Measurements from ENCODE around the gene CTSW. TPM values are rescaled to one million over a fixed set of nuclear protein-coding genes. Genes with fewer than 3 reads are reported as not detected.

The CTSW gene
- total RNA-seq, 4 donors from 2014 or later = 0.62 to 3.6 TPM; not detected in 2

DNA sequence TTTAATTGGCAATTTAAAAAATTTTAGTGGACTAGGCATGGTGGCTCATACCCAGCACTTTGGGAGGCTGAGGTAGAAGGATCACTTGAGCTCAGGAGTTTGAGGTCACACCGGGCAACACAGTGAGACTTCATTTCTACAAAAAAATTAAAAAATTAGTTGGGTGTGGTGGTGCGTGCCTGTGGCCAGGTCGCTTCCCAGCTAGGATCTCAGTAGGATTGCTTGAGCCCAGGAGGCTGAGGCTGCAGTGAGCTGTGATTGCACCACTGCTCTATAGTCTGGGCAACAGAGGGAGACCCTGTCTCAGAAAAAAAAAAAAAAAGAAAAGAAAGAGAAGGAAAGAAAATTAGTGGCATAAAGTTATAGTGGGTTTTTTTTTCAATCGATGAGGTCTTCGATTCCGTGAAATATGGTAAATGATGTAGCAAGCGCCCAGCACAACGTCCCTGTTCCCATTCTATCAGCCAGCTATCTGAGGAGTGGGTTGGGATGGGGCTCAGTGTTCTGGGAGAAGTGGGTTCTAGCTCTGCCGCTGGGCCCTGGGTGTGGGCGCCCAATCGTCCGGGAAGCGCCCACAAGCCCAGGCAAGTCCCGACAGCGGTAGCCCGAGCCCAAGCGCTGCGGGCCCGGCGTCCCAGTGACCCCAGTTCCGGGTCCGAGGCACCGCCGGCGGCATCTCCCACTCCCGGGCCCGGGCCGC is 19.2 kb downstream of the CTSW start:
- peak in 1 of 2 donors; percentile 58 for DNase-seq
- Histone ChIP-seq H3K9me3 (no peaks in the 10 kb centered on the region), H3K4me3 (peak overlapping the region; percentile 18 to 38), H3K36me3 (no peaks in the 10 kb centered on the region), H3K27ac (no peak overlapping the region), H3K27me3 (peaks cover 0 to 17% of the 10 kb centered on the region in 2 donors), H3K4me1 (peaks cover 5 to 7% of the 10 kb centered on the region in 2 donors)
- TF ChIP-seq POLR2A (IDR thresholded peaks at IDR 0.05) = no peak
- TF ChIP-seq, protein P1, sequence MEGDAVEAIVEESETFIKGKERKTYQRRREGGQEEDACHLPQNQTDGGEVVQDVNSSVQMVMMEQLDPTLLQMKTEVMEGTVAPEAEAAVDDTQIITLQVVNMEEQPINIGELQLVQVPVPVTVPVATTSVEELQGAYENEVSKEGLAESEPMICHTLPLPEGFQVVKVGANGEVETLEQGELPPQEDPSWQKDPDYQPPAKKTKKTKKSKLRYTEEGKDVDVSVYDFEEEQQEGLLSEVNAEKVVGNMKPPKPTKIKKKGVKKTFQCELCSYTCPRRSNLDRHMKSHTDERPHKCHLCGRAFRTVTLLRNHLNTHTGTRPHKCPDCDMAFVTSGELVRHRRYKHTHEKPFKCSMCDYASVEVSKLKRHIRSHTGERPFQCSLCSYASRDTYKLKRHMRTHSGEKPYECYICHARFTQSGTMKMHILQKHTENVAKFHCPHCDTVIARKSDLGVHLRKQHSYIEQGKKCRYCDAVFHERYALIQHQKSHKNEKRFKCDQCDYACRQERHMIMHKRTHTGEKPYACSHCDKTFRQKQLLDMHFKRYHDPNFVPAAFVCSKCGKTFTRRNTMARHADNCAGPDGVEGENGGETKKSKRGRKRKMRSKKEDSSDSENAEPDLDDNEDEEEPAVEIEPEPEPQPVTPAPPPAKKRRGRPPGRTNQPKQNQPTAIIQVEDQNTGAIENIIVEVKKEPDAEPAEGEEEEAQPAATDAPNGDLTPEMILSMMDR (IDR thresholded peaks at IDR 0.05) = no peak
- intact Hi-C loops (cut with DNase I; ENCODE audit: low total_unique reads) = no loop called here

DNA sequence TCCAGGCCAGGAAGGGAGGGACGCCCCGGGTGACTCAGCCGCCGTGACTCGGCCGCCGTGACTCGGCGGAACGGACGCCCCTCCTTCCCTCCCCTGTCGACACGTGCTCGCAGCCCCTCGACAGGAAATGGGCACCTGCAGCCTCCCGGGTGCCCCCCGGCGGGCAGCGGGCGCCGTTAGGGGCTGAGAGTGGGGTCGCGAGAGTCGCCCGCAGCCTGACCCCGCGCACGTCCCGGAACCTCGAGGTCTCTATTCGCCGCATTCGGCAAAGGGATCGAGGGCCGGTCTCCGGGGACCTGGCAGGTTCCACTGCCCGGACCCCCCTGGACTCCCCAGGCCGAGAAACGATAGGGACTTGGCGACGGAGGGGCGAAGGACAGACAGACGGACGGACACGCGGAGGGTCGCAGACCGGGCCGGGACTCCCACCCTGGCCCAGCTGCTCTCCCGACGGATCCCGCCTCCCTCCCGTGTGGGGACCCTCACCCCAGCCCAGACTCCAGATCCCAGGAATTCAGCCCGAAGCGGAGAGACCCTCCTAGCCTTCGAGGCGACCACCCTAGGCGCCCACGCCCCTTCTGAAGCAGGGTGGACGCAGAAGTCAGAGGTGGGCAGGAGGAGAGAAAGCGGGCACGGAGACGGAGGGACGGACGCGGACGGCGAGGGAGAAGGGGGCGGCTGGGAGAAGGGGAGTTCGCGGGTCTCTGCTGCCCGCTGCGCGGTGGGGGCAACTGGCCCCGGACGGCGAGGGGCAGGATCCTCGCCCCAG is 19.9 kb downstream of the CTSW start:
- no peaks in the 10 kb centered on the region for H3K36me3 ChIP-seq
- intact Hi-C loops (cut with DNase I; ENCODE audit: low total_unique reads) = no loop called here
- peaks cover 5 to 7% of the 10 kb centered on the region in 2 donors for H3K4me1 ChIP-seq
- H3K27me3 ChIP-seq = peaks cover 0 to 17% of the 10 kb centered on the region in 2 donors
- no peaks in the 10 kb centered on the region for H3K9me3 ChIP-seq
- TF ChIP-seq, protein P1 (IDR thresholded peaks at IDR 0.05) = no peak
- TF ChIP-seq POLR2A (IDR thresholded peaks at IDR 0.05) = no peak
- peak overlapping the region; percentile 18 to 38 for H3K4me3 ChIP-seq
- DNase-seq = peak in 1 of 2 donors; percentile 50
- peak overlapping the region in 1 of 2 donors; percentile 36 for H3K27ac ChIP-seq

DNA sequence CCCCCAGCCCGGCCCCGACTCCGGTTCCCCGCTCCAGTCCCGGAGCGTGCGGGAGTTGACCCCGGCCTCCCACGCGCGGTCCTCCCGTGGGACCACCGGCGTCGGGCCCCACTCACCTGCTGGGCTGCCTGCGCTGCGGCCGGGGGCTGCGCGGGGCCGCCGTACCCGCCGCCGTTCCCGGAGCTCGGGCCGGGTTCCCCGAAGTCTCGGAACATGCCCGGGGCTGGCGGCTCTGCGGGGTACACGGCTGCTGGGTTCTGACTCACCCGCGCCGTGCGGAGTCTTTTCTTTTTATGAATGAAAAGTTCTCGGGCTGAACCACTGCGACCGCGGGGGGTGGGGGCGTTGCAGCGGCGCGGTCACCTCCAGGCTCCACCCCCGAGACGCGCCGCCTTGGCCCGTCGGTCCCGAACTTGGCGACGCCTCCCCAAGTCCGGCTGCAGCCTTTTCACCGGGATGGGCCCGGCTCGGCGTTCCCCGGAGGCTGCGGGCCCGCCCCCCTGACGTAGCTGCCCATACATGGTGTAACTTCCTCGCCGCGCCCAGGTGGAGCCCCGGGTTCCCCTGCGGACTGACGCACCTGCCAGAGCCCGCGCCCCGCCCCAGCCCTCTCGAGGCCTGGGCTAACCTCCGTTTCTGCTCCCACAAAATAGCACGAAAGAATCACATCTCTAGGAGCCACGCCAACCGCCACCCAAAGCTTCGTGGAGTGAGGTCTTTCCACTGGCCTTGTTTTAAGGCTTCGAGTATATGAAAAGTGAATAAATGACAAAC is 20.7 kb downstream of the CTSW start, which contains the start of gene FOSL1:
Gene FOSL1, minus strand, starts transcription at position 264 of the 774 bp plus-strand sequence. Its CDS starts 49 bp downstream, at position 215.
- TF ChIP-seq, protein P1 (IDR thresholded peaks at IDR 0.05) = no peak
- TF ChIP-seq POLR2A (IDR thresholded peaks at IDR 0.05) = peak; percentile 60 to 74
- Histone ChIP-seq H3K36me3 (no peaks in the 10 kb centered on the region), H3K9me3 (no peaks in the 10 kb centered on the region), H3K4me3 (peak within 1 kb of the TSS; percentile 18 to 38), H3K4me1 (peaks cover 5 to 7% of the 10 kb centered on the region in 2 donors), H3K27ac (peak within 1 kb of the TSS in 1 of 2 donors; percentile 36), H3K27me3 (peaks cover 0 to 17% of the 10 kb centered on the region in 2 donors)
- intact Hi-C loops (cut with DNase I; ENCODE audit: low total_unique reads) = no loop called here
- peak; percentile 70 to 77 for DNase-seq

DNA sequence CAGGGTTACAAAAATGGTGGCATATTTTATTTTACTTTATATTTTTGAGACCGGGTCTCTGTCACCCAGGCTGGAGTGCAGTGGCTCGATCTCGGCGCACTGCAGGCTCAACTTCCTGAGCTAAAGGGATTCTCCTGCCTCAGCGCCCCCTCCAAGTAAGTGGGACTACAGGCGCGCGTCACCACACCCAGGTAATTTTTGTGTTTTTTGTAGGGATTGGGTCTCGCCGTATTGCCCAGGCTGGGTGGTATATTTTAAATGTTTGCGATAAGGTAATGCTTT is 21.2 kb downstream of the CTSW start:
- Histone ChIP-seq H3K27ac (no peak overlapping the region), H3K27me3 (peaks cover 0 to 17% of the 10 kb centered on the region in 2 donors), H3K36me3 (no peaks in the 10 kb centered on the region), H3K4me3 (no peak overlapping the region), H3K9me3 (no peaks in the 10 kb centered on the region), H3K4me1 (peaks cover 5 to 7% of the 10 kb centered on the region in 2 donors)
- no peak for DNase-seq
- intact Hi-C loops (cut with DNase I; ENCODE audit: low total_unique reads) = no loop called here
- TF ChIP-seq, protein P1 (IDR thresholded peaks at IDR 0.05) = no peak
- no peak for TF ChIP-seq POLR2A (IDR thresholded peaks at IDR 0.05)
